Testis (tissue), 2 donors: ENCODE results near the gene CDKN2D.

Source experiments
- CTCF ChIP-seq, 3 experiments: fragments of 450-650 bp in 2 of 3; fragments of 200-600 bp in 1 of 3; sonication (generic) in 1 of 3; IDR thresholded peaks; one replicate each; pipeline ENCODE4 v1.5.1; 2016 to 2019; ENCODE audit warnings: antibody characterized with exemption in 3 of 3, mild to moderate bottlenecking in 2 of 3, moderate library complexity in 1 of 3
- POLR2A ChIP-seq: fragments of 450-650 bp; IDR thresholded peaks from one replicate; pipeline ENCODE4 v1.6.1; 2017; ENCODE audit warnings: antibody characterized with exemption, mild to moderate bottlenecking, moderate library complexity

- TF ChIP-seq CTCF (IDR thresholded peaks at IDR 0.05) (no peak), POLR2A (no peak)
These were observed 33.2 kb downstream of the CDKN2D start for GRCh38 chr19:10535613-10536012.
